A549 (cell line): ENCODE results near the gene MYOG.

ENCODE experiments used
- BCL3 ChIP-seq: fragments of >200 bp; sonication (Bioruptor Twin); formaldehyde crosslinking; IDR thresholded peaks from 3 replicates; pipeline ENCODE4 v1.6.1; 2016
- MYC ChIP-seq: IDR thresholded peaks from 2 replicates; pipeline ENCODE4 v1.6.1; 2012; ENCODE audit warnings: mild to moderate bottlenecking, inconsistent platforms, low read length, improper control_type of control experiment, borderline replicate concordance
- POLR2A ChIP-seq: IDR thresholded peaks from 2 replicates; pipeline ENCODE4 v1.6.1; 2012; ENCODE audit warnings: mild to moderate bottlenecking, low read length
- TF ChIP-seq, protein P1 (sequence below): fragments of >200 bp; sonication (Bioruptor Twin); formaldehyde crosslinking; IDR thresholded peaks from 3 replicates; pipeline ENCODE4 v1.5.1; 2016
- TF ChIP-seq, protein P2 (sequence below): IDR thresholded peaks from 2 replicates; pipeline ENCODE4 v1.6.1; 2012

GRCh38 chr1:203073469-203073868, 12.3 kb downstream of the MYOG start:
- TF ChIP-seq, protein P1, sequence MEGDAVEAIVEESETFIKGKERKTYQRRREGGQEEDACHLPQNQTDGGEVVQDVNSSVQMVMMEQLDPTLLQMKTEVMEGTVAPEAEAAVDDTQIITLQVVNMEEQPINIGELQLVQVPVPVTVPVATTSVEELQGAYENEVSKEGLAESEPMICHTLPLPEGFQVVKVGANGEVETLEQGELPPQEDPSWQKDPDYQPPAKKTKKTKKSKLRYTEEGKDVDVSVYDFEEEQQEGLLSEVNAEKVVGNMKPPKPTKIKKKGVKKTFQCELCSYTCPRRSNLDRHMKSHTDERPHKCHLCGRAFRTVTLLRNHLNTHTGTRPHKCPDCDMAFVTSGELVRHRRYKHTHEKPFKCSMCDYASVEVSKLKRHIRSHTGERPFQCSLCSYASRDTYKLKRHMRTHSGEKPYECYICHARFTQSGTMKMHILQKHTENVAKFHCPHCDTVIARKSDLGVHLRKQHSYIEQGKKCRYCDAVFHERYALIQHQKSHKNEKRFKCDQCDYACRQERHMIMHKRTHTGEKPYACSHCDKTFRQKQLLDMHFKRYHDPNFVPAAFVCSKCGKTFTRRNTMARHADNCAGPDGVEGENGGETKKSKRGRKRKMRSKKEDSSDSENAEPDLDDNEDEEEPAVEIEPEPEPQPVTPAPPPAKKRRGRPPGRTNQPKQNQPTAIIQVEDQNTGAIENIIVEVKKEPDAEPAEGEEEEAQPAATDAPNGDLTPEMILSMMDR: no peak
- TF ChIP-seq BCL3 (no peak), MYC (no peak), POLR2A (no peak)
- TF ChIP-seq, protein P2, sequence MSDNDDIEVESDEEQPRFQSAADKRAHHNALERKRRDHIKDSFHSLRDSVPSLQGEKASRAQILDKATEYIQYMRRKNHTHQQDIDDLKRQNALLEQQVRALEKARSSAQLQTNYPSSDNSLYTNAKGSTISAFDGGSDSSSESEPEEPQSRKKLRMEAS: no peak
